Stimulated activated naive CD4-positive, alpha-beta T cell treated with Interleukin-2 at 50 U/mL for 16 hours (primary cell): ENCODE data around the gene LY6G6F.
A peak's percentile ranks its signal among the peaks of the same experiment; 100 is the strongest.

Experiments
- DNase-seq: peaks from one replicate; lab custom pipeline; 2025; lab: John Stamatoyannopoulos, UW

LY6G6F gene

DNA sequence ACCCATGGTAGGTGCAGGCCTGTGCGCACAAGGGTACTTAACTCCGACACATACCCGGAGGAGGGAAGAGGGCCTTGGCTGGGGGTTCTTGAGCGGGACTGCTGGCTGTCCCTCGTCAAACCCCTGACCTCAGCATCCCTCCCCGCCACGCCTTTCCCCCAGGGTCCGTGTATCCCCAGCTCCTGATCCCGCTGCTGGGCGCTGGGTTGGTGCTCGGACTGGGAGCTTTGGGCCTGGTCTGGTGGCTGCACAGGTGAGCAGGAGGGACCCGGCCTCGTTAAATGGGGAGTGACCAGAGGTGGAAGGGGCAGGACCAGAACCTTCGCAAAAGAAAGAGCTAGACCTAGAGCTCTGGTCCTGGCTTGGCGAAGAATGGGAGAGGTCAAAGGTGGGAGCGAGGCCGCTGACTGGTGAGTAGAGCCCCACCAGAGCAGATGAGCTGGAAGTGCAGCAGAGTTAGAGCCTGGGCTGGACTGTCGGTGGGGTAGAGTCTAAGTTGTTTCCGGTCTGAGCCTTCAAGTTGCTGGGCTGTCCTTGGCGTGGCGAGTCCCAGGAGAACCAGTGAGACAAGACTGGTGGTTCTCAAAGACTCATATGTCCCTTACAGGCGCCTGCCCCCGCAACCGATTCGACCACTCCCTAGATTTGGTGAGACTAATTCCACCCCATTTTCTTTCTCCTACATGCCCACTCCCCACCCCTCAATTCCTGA lies 17.5 kb downstream of the LY6G6F start:
- DNase-seq: no peak

DNA sequence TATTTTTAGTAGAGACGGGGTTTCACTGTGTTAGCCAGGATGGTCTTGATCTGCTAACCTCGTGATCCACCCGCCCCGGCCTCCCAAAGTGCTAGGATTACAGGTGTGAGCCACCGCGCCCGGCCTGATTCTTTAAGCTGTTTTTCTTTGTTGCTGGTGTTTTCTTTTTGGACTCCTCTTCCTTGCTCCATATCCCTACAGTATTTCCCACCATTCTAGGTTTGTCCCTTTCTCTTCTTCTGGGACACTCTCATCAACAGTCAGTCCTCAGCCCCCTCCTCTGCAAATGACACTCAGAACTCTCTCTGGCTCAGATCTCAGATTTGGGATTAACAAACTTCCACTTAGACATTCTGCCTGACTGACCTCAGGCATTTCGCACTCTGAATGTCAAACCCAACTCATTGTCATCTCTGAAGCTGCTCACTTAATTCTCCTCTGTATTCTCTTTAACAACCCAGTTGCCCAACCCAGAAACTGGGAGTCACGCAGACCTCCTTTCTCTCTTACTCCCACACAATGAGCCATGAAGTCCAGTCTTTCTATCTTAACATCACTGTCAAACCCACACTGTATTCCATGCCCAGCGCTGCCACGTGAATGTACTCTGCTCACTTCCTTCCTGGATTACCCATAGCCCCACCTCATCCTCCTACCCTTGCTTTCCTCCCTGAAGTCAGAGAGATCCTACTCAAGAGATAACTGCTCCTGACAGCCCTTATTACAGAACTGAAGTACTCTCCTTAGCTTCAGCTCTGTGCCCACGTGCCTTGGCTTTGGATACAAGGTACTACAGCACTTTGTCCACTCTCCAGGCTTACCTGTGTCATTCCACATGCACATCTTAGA lies 19.1 kb downstream of the LY6G6F start:
- no peak for DNase-seq

DNA sequence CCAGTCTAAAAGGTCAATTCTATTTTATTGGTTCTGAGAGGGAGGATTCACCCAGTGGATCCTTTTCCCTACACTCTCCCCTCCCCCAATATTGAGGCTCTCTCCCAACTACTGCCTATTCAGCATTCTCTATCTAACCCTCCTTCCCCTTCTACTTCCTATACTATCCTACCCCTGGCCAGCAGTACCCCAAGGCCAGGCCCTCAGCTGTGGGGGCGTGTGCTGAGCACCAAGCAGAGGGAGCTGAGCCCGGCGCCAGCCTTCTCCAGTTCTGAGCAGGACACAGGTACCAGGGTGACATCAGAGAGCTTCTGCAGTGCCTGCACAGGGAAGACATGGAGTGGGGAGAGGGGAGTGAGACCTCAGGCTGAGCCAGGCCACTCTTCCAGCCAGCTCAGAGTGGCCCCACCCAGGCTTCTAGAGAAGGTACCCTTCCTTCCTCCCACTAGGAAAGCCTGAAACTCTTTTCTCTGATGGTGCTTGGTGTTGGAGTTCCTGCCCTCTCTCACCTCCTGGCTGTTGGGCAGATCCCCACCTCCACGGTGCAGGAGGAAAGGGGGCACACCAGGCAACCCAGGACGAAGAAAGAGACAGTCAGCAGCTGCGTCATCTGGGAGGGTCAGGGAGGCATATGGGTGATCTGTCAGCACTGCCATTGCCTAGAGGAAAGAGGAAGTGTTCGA lies 20.5 kb downstream of the LY6G6F start:
- no peak for DNase-seq

GRCh38 chr6:31727717-31728671 lies 21.3 kb downstream of the LY6G6F start:
- no peak for DNase-seq

GRCh38 chr6:31728767-31729514 lies 22.3 kb downstream of the LY6G6F start, which contains the start of gene DDAH2:
DDAH2 (minus strand) TSS chr6:31729299; CDS start chr6:31729161, 138 bp downstream.
- DNase-seq: no peak

DNA sequence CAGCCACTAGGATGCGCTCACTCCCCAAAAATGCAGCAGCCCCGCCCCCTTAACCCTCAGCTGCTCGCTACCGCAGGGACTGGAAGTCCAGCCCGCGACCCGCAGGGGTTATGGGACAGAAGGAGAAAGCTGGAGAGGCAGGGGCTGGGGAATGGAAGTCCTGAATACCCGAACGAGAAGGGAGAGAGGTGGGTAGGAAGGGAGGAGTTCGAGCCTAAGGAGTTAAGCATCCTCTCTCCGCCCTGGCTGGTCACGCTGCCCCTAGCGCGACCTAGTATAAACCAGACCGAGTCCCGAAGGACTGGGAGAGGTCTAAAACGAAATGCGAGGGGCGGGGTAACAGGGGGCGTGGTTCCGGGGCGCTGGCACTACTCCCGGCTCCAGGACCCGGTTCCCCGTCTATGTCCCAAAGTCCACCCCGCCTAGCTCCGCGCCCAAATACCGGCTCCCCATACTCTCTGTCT lies 22.9 kb downstream of the LY6G6F start:
- DNase-seq: peak; percentile 75

- peak; percentile 58 for DNase-seq
Observed at GRCh38 chr6:31729979-31730630, 23.4 kb downstream of the LY6G6F start.

- DNase-seq: no peak
Observed at GRCh38 chr6:31730631-31731086, 24.0 kb downstream of the LY6G6F start.

- no peak for DNase-seq
Observed at GRCh38 chr6:31732029-31732428, 25.4 kb downstream of the LY6G6F start.

DNA sequence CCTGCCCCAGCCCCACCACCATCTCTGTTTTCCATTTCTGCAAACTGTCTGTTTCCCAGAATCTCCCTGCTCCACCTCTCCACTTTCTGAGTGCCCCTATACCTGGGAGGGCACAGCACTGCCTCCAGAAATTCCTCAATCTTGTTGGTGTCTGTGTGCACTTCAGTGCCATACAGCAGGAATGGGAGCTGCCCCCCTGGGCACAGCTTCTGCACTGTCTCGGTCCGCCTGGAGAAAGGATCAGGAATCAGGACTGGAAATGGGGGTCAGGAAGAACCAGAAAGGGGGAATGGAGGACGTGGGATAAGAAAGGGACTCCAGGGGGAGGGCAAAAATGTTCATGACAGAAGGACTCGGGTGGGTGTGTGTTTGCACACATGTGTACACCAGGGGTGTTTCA lies 27.1 kb downstream of the LY6G6F start:
- DNase-seq: no peak

DNA sequence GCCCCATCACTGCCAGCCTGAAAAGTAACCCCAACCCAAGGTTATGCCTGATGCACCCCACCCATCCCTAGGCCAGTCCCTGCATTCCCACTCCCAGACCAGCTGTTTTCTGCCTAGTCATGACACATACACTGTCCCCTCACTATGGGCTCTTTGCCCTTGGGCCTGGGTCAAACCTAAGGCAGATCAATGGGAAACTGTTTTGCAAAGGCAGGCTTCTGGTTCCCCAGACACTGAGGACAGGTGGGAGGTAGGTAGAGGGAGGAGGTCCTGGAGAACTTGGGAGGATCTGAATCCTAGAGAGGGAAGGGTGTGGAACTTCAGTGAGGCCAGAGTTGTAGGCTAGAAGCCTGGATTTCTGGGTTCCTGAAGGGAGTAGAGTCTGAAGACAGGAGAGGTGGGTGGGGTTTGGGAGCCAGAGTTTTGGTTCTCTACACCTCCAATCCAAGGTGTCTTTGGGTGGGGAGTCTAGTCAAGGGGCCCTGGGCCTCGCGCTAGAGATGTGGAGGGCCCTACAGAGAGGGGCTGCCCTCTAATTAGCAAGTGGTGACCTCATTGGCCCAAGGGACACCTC lies 27.7 kb downstream of the LY6G6F start:
- DNase-seq: no peak

DNA sequence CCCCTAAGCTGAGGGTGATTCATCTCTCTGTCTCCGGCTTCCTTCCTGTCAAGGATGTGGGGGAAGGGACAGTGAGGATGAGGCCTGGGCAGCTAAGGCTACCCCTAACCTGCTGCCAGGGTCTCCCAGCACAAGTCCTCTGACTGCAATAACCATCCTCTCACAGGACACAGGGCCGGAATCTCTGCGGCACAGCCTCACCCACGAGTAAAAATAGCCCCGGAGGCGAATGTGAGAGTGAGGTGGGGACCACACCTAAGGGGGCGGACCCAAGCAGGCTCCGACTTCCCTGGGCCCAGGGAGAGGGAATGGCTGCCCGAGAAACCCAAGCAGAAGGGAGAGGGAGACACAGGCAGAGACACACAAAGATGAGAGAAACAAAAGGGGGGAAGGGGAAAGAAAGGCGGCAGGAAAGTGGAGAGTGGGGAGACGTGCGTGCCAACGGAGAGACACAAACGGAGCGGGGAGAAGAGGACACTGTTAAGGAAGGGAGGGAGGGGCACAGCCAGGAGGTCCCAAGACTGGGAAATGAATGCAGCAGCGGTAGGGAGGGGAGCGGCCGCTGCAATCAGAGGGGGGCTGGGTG lies 28.2 kb downstream of the LY6G6F start:
- DNase-seq: peak; percentile 37

DNA sequence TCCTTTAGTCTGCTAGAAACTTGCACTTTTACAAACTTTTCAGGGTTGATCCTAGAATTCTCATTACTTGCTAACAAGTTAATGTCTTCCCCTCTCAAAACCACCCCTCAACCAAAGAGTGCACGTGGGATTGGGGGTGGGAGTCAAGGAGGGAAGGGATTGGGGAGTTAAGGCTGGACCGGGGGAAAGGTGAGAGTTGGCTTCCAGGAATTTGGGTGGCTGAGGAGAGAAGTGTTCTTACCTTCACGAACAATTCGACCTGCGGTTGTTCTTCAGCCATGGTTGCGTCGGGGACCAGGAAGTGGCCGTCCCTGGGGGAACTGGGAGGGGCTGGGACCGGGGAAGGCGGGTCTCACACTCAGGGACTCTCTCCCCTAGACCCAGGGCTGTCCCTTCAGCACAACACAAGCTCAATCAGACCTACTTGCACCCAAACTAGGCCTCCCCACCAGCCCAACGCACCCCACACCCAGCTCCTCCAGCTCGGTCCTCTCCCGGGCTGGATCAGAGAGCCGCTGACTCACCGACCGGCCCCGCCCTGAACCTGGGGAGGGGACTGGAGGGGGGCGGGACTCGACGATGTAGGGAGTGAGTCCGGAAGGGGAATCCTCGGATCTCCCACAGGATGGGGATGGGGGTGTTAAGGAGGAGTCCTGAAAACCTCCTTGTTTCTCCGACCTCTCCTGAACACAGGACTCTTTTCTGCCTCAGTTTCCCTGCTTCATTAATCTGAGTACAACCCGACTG lies 29.5 kb downstream of the LY6G6F start, which contains the start of gene CLIC1:
CLIC1 (minus strand) TSS at position 510 of the 747 bp plus-strand sequence; CDS start at position 280, 230 bp downstream.
- peak; percentile 76 for DNase-seq

GRCh38 chr6:31736768-31737314 lies 30.2 kb downstream of the LY6G6F start:
- DNase-seq: no peak

DNA sequence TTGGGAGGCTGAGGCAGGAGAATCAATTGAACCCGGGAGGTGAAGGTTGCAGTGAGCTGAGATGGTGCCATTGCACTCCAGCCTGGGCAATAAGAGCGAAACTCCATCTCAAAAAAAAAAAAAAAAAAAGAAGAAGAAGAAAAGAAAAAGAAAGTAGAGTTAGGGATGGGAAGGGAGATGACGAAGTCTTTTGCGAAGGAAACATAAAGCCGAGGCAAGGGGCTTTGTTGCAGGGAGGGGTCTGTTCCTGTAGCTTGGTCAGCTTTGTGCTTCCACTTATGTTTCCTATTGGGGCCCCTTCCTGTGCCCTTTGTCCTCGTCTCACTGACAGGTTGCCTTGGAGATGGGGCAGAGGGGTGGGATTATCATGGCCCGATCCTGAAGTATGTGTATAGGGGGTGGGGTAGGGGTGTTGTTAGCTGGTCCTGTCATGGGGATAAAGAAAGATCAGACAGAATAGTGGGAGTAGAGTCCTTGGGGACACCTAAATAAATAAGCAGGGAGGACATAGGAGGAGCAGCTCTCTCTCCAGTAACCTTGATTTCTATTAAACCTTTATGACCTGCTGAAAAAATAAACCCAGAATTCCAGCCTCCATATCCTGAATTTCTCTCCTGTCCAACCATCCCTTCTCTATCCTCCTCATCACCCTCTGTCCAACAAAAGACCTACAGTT lies 30.8 kb downstream of the LY6G6F start:
- DNase-seq: no peak

GRCh38 chr6:31737991-31738979 lies 31.6 kb downstream of the LY6G6F start:
- peak; percentile 46 for DNase-seq
